Fibroblast of lung (primary cell): ENCODE results near the gene TMCC2.

Source experiments
- CTCF ChIP-seq, 2 donors: IDR thresholded peaks in 1 of 2; conservative IDR thresholded peaks in 1 of 2; 1 replicate in 1 of 2; 2 replicates in 1 of 2; pipeline ENCODE4 v1.5.1; 2011 to 2012; ENCODE audit warnings: low read length in 2 of 2, control low read depth in 1 of 2, inconsistent platforms in 1 of 2, low read depth in 1 of 2, mild to moderate bottlenecking in 1 of 2
- EZH2 ChIP-seq: IDR thresholded peaks from 2 replicates; pipeline ENCODE4 v1.5.1; 2012; ENCODE audit warnings: low read length, control low read depth, mild to moderate bottlenecking; ENCODE audit errors: missing control alignments

DNA sequence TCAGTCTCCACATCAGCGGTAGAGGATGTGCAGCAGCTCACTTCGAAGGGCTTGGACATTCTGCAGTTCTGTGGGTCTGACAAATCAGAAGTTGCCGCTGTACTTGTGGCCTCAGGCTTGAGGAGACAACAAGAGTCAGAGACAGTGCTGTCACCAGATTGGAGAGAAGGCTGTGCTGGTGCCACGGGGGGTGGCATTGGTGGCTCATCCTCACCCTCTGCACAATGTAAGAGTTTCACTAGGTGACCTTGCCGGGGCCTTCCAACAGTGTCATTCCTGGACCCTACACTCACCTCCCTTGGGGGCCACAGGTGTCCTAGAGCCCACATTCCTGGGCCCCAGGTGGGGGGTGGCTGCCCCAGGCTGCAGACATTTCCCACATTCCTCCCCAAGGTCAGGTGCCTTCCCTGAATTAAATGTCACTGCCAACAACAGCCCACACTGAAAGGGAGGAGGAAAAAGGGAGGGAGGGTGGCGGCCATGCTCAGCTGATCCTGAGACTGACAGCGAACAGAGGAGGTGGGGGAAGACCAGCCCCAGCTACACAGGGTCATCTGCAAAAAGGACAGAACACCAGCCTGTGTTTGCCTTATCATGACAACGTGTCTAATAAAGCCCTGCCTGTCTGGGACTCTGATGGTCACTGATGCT, 46.4 kb downstream of the TMCC2 start:
- TF ChIP-seq CTCF (conservative IDR thresholded peaks at IDR 0.05 in 1 of 2, IDR thresholded peaks at IDR 0.05 in 1 of 2; ENCODE audit: low read depth in 1 of 2, low read length in 2 of 2) (no peak), EZH2 (no peak)
